ENCODE data around the gene CTCFL. TPM values are rescaled to one million over a fixed set of nuclear protein-coding genes. Genes with fewer than 3 reads are reported as not detected.

Gene CTCFL
- polyA plus RNA-seq, 1 experiment = not detected

DNA sequence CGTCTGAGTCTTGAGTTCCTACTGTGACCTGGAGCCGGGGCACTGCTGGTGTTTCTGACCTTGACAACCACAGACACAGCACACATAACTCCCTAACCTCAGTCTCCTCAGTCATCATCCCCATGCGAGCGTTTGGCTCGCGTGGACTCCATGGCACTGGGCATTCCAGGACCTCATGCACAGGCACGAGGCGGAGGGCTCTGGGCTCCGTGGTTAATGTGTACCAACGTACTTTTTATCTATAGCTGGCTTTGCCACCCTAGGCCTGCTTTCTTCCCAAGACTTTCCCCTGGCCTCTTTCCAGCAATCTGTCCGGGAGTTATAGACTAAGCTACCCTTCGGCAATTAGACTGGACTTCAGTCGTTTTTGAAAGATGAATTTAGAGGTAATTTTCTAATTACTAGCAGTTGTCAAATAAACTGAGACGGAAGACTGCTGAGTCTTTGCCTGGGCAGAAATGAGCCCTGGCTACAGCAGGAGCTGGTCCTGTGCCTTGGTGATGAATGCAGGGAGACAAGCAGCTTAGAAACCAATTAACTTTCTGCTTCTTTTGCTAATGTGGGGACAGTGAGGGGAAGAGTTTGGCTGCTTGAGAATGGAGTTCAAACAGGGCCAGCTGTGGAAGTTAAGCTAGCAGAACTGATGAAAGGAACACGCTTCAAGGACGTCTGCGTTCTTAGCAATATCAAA is 16.1 kb upstream of the CTCFL start:
- CTCF ChIA-PET = interaction anchor here (0.9 to 1.4 kb wide), 2 partner anchors 28 to 55 kb away, joined by 3 to 5 read pairs; no protein-coding TSS in a partner anchor
- no peak for DNase-seq (ENCODE audit: low read depth)
- TF ChIP-seq, protein P1, sequence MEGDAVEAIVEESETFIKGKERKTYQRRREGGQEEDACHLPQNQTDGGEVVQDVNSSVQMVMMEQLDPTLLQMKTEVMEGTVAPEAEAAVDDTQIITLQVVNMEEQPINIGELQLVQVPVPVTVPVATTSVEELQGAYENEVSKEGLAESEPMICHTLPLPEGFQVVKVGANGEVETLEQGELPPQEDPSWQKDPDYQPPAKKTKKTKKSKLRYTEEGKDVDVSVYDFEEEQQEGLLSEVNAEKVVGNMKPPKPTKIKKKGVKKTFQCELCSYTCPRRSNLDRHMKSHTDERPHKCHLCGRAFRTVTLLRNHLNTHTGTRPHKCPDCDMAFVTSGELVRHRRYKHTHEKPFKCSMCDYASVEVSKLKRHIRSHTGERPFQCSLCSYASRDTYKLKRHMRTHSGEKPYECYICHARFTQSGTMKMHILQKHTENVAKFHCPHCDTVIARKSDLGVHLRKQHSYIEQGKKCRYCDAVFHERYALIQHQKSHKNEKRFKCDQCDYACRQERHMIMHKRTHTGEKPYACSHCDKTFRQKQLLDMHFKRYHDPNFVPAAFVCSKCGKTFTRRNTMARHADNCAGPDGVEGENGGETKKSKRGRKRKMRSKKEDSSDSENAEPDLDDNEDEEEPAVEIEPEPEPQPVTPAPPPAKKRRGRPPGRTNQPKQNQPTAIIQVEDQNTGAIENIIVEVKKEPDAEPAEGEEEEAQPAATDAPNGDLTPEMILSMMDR (IDR thresholded peaks at IDR 0.05; ENCODE audit: insufficient read depth, low read depth, low read length) = no peak
- no peaks in the 10 kb centered on the region for H3K36me3 ChIP-seq (ENCODE audit: control insufficient read depth, insufficient read depth, low read length)
- POLR2A ChIA-PET = no interaction called here
- no peak overlapping the region for H3K4me3 ChIP-seq (ENCODE audit: low read depth, low read length)
- peaks cover 8% of the 10 kb centered on the region for H3K27me3 ChIP-seq (ENCODE audit: control insufficient read depth, insufficient read depth, low read length)

DNA sequence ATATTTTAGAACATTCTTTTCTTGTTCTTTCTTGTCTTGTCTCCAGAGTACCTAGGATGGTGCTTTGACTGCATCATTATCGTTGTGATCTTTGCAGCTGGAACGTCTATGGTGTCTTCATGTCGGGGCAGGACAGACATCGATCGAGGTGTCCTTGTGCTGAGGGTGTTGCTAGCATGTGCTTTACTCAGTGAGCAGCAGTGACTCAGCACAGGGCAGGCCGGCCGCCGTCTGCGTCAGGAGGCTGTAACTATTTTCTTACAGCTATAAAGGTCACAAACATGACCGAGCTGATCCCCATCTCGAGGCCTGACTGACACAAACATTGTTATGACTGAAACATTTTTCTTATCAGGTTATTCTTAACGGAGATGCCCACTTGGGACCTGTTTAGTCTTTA is 14.9 kb upstream of the CTCFL start:
- DNase-seq (ENCODE audit: low read depth) = no peak
- TF ChIP-seq, protein P1 (IDR thresholded peaks at IDR 0.05; ENCODE audit: insufficient read depth, low read depth, low read length) = no peak
- H3K27me3 ChIP-seq (ENCODE audit: control insufficient read depth, insufficient read depth, low read length) = peaks cover 6% of the 10 kb centered on the region
- H3K36me3 ChIP-seq (ENCODE audit: control insufficient read depth, insufficient read depth, low read length) = no peaks in the 10 kb centered on the region
- ChIA-PET CTCF (interaction anchor here (0.9 to 1.4 kb wide), 2 partner anchors 29 to 56 kb away, joined by 3 to 5 read pairs; no protein-coding TSS in a partner anchor), POLR2A (no interaction called here)
- H3K4me3 ChIP-seq (ENCODE audit: low read depth, low read length) = no peak overlapping the region

DNA sequence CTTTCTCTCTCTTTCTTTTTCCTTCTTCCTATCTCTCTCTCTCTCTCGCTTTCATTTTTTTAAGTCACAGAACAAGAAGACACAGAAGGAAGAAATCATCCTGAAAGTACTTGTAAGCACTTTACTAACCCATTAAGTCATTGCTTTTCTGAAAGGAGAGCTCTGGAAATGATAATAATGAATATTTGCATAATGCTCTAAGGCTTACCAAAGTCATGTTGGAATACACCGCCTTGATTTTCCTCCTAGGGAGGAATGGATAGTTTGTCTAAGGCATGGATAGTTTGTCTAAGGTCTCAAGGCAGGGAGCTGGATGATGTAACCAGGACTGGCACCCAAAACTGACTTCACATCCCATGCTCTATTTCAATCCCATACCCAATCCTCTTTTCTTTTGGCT is 12.9 kb upstream of the CTCFL start:
- no peak overlapping the region for H3K4me3 ChIP-seq (ENCODE audit: low read depth, low read length)
- H3K27me3 ChIP-seq (ENCODE audit: control insufficient read depth, insufficient read depth, low read length) = peaks cover 9% of the 10 kb centered on the region
- CTCF ChIA-PET = no interaction called here
- TF ChIP-seq, protein P1 (IDR thresholded peaks at IDR 0.05; ENCODE audit: insufficient read depth, low read depth, low read length) = no peak
- DNase-seq (ENCODE audit: low read depth) = no peak
- POLR2A ChIA-PET = no interaction called here
- no peaks in the 10 kb centered on the region for H3K36me3 ChIP-seq (ENCODE audit: control insufficient read depth, insufficient read depth, low read length)

DNA sequence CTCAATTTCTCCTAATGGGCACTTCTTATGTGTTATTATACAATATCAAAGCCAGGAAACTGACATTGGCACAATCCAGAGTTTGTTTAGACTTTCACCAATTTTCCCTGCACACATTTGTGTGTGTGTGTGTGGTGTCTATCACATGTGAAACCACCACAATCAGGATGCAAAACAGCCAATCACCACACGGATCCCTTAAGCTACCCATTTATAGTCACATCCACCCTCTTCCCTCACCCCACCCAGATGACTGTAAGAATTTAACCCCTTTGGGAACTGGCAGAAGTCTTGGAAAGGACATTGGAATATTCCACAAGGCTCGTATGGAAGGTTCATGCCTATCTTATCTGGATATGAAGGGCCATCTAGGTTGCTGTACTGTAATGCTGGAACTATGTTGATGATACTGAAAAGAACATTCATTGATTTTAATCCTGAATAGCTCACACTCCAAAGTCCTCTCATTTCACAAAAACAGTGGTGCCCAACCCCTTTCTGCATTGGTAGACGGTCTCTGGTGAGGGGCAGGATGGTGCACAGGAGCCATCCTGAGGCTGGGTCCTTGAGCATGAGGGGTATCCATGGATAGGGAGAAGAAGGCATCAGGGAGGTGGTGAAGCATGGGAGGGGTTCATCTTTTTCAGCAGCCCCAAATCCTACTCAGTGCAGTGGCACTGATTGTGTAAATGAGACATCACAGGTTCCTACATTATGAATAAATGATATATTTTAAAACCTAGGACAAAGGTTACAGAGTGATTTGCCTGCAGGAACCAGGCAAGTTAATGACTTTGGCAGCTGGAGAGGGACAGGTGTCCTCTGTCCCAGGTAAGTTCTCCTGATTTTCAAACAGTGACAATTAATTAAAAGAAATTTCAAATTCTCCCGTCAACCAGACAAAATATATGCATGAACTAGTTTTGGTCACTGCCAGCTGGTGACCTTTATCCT is 12.1 kb upstream of the CTCFL start:
- no peak overlapping the region for H3K4me3 ChIP-seq (ENCODE audit: low read depth, low read length)
- peaks cover 8% of the 10 kb centered on the region for H3K27me3 ChIP-seq (ENCODE audit: control insufficient read depth, insufficient read depth, low read length)
- CTCF ChIA-PET = no interaction called here
- DNase-seq (ENCODE audit: low read depth) = no peak
- POLR2A ChIA-PET = no interaction called here
- TF ChIP-seq, protein P1 (IDR thresholded peaks at IDR 0.05; ENCODE audit: insufficient read depth, low read depth, low read length) = no peak
- no peaks in the 10 kb centered on the region for H3K36me3 ChIP-seq (ENCODE audit: control insufficient read depth, insufficient read depth, low read length)

DNA sequence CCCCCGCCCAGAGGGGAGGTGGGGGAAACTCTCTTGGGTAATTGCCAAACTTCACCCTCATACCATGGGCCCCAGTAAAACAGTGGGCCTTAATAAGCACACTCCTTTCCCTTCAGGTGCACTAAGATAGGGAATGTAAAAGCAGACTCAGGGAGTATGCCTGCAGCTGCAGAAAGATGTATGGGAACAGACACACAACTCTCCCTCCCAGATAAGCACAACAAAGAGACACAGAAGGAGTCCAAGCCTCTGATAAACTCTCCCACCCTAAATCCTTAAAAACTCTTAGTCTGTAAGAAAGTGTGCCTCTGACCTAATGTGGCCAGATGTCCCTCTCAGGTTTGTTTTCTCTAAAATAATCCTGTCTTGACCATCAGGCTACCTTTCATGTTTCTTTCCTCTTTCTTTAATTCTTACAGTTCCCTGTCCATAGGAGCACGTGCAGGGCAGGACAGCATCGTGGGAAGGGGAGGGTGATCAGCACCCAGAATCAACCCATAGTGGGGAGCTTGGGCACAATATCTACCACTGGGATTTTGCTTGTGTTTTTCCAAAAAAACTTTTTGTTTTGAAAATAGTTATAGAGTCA is 11.3 kb upstream of the CTCFL start:
- ChIA-PET CTCF (no interaction called here), POLR2A (no interaction called here)
- TF ChIP-seq, protein P1 (IDR thresholded peaks at IDR 0.05; ENCODE audit: insufficient read depth, low read depth, low read length) = no peak
- Histone ChIP-seq H3K4me3 (ENCODE audit: low read depth, low read length) (no peak overlapping the region), H3K36me3 (ENCODE audit: control insufficient read depth, insufficient read depth, low read length) (no peaks in the 10 kb centered on the region), H3K27me3 (ENCODE audit: control insufficient read depth, insufficient read depth, low read length) (peaks cover 8% of the 10 kb centered on the region)
- no peak for DNase-seq (ENCODE audit: low read depth)
